ENCODE measurements around the gene RING1.
"Not testable (repeated sequence)": the region's sequence is repeated elsewhere in the genome, so short reads cannot be mapped to it uniquely, and the experiment has no call there.

The RING1 gene

DNA sequence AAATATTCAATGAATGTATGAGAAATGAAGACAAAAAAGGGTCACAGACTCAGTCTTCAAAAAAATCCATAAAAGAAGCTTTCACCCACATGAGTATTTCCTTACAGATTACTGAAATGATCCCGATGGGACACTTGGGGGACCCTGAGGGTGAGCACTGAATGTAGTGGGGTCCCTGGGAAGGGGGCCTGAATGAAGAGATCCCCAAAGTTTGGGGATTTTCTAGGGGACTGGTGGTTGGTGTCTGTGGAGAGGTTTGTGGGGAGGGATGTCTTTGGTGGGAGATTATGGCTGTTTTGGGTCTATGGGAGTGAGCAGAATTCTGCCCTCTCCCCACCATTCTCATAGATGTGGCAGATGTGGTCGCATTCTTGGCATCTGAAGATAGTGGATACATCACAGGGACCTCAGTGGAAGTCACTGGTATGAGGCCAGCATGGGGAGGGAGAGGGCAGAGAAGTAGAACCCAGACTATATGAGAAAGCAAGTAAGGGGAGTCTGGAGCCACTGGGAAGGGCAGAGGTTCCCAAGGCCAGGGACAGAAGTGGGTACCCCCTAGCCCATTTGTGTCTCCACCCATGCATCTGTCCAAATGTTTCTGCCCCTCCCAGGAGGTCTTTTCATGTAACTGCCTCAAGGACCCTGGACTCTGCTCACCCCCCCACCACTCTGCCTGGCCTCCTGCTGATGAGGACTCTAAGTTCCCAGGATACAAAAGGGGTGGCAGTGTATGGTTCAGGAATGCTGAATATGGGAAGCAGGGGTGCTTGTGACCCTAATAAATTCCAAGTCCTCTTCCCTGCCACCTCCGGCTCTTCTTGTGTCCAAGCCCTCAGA is 2.1 kb upstream of the RING1 start:
- no peak for DNase-seq (ENCODE audit: low read depth)

DNA sequence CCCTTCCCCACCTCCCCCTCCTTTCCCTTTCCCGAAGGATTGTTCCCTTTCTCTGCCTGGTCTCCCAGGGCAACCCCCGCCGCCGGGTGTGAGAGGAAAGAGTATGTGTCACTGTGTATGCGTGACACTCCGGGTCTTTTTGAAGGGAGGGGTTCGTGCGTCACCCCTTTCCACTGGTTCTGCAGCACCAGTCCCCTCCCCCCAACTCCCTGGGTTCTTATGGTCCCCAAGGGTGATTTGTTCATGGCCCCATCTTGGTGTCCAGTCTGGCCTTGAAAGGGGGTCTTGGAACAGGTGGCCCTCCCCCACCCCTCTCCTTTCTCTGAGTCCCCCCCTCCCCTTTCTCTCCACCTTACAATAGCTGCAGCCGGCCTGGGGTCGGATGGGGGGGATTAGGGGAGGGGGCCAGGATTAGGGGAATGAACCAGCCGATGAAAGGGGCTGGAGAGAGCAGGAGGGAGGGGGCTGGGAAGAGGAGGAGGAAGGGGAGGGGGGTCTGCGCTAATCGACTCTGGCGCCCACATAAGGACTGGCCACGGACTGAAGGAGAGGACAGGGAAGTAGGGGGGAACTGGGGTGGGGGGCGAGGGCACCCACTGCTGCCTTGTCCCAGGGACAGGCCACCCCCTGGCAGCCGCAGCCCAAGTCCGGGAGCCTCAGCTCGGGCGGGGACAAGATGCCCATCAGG is 1.3 kb upstream of the RING1 start:
- DNase-seq (ENCODE audit: low read depth), result no peak

DNA sequence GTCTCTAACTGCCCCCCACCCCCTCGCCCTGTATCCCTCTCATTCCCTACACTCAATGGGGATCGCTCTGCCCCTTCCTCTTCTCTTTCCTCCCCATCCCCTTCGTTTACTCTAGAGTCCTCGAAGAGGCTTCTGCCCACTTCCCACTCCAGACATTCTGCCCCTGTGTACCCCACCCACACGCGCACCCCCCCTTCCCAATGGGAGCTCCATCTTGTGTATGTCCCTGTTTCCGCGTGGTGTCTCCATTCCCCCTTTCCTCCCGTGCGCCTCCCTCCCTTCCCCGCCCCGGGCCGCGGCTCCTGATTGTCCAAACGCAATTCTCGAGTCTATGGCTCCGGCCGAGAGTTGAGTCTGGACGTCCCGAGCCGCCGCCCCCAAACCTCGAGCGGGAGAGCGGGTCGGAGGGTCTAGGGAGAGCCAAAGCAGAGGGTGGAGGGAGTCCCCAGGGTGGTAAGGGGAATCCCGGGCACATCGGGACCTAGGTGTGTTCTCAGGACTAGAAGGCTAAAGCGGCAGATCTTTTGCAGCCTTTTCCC is 679 bp upstream of the RING1 start:
- DNase-seq (ENCODE audit: low read depth), result no peak

DNA sequence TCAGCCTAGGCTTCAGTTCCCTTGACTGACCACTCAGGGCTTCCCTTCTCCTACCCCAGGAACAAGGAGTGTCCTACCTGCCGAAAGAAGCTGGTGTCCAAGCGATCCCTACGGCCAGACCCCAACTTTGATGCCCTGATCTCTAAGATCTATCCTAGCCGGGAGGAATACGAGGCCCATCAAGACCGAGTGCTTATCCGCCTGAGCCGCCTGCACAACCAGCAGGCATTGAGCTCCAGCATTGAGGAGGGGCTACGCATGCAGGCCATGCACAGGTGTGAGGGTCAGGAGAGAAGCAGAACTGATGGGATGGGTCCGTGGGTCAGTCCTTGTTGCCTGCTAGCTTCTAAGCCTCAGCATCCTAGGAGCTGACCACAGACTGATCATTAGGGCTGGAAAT is 1.6 kb downstream of the RING1 start:
- no peak for DNase-seq (ENCODE audit: low read depth)

DNA sequence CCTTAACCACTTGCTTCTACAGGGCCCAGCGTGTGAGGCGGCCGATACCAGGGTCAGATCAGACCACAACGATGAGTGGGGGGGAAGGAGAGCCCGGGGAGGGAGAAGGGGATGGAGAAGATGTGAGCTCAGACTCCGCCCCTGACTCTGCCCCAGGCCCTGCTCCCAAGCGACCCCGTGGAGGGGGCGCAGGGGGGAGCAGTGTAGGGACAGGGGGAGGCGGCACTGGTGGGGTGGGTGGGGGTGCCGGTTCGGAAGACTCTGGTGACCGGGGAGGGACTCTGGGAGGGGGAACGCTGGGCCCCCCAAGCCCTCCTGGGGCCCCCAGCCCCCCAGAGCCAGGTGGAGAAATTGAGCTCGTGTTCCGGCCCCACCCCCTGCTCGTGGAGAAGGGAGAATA is 2.8 kb downstream of the RING1 start:
- no peak for DNase-seq (ENCODE audit: low read depth)

DNA sequence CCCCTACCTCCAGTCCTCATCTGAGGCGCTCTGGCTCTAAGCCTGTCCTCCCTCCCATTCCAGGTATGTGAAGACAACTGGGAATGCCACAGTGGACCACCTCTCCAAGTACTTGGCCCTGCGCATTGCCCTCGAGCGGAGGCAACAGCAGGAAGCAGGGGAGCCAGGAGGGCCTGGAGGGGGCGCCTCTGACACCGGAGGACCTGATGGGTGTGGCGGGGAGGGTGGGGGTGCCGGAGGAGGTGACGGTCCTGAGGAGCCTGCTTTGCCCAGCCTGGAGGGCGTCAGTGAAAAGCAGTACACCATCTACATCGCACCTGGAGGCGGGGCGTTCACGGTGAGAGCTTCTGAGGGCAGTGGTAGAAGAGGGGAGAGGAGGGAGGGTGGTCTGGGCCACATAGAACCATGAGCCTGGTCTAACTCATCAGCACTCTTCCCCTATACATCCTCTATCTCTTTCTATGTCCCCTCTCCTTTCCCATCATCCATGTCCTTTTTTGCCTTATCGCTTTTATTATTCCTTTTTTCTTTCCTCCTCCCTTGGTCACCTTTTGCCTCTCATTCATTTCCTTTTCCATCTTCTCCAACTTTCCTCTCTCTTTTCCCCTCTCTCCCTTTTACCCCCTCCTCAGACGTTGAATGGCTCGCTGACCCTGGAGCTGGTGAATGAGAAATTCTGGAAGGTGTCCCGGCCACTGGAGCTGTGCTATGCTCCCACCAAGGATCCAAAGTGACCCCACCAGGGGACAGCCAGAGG is 3.5 kb downstream of the RING1 start:
- no peak for DNase-seq (ENCODE audit: low read depth)

DNA sequence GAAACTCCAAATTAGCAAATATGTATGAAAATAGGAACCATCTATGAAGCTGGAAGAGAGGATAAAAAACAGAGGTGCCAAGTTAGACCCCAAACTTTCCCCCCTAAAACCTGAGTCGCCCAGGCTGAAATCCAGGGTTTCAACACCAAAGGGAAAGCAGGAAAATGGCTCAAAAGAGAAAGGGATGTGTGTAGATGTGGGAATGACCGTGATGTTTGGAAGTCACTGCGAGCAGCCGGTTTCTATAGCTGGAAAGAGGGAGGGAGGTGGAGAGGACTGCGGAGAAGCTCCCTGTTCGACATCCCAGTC is 4.5 kb downstream of the RING1 start:
- DNase-seq (ENCODE audit: low read depth), result no peak

DNA sequence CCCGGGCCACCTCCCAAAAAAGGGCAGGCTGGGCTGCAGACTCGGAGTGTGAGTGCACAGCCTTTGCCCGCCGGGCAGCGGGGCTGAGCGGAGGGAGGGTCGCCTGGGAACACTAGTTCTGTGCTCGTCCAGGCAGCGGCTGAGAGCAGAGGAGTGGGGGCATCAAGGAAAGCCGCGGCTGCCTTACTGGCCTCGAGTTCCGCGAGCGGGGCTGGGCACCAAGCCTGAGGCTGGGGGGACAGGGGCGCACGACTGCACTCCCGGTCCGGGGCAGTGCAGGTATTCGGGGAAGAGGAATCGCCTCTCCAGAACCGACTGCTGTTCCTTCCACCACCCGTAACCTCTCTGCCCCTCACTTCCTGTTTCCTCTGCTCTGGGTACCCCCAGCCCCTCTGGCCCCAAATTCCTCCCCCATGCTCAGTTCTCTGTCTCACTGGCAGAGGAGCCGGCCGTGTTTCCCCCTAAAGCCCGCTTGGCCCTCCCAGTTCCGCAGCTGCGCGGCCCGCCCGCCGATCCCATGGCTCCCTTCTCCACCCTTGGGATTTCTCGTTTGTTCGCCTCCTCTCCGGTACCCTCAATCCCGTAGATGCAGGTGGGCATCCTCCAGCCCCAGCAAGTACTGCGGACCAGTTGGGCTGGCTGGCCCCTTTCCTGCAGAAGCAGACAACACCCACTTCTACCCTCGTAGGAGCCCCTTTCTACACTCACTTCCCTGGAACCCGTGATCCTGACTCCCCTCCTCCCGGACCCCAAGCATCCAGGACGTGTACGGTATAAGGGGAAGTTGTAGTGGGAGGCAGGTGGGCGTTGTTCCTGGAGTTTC is 5.1 kb downstream of the RING1 start:
- no peak for DNase-seq (ENCODE audit: low read depth)

DNA sequence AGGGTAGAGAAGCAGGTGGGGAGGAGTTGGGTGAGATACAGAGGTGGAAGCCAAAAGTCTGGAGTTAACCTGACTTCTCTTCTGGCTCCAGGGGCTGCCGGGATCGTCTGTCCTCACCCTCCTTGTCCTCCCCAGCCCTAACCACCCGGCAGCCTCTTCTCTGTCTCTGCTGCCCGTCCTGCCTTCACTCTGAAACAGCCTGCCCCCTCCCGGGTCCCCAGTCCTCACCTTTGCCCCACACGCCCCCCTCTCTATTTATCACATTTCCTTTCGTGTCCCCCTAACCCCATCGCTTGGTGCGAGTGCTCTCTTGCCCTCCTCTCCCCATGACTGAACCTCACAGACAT is 5.7 kb downstream of the RING1 start:
- DNase-seq (ENCODE audit: low read depth), result no peak

DNA sequence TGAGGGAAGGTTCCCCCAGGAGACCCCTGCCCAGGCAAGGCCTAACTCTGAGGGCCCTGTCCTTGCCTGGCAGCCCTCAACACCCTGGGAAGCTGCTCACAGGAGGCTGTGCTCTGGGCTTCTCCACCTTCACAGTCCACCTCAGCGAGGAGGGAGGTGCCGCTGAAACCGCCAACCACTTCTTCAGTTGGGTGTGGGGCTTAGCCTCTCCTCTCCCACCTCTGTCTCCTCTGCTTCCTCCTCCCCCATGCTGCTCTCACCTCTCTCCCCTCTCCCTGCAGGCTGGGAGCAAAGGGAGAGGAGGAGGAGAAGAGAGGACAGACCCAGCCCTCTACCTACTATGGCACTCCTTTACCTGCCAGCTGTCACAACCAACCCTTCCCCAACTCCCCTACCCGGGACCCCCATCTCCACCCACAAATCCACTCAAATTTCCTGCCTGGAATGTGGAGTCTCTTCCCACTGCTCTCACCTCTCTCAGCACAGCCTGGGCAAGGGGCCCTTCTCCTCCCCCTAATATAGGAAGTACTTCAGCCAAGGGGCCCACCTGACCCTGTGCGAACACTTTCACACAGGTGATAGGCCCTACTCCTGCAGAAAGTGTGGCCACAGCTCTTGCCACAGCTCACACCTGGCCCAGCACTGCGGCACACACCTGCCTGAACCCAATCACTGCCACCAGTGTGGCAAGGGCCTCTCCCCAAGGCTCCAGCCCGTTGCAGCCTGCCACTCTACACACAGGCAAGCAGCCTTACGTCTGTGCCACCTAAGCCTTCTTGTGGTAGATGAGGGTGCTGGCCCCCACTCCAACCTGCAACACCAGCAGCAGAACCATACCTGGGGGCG is 7.2 kb downstream of the RING1 start:
- no peak for DNase-seq (ENCODE audit: low read depth)

DNA sequence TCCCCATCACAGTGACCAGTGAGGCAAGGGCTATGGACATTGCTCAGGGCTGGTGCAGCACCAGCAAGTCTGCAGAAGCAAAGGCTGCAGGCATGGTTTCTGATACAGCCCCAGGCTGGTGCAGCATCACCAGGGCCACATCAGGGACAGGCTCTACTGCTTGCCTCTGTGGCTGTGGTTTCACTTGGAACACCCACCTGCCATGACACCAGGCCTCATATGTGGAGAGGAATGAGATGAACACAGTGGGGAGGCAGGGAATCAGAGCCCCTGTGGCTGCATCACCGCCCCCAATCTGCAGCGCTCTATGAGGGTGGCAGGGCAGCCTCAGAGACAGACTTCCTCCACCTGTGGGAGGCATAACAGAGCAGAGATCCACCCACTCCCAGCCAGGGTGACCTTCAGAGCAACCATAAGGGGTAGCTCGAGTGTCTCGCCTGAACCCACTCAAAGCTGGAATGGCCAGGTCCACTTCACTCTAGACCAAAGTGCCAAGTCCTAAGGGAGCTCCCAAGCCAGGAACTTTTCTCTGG is 7.9 kb downstream of the RING1 start:
- no peak for DNase-seq (ENCODE audit: low read depth)

DNA sequence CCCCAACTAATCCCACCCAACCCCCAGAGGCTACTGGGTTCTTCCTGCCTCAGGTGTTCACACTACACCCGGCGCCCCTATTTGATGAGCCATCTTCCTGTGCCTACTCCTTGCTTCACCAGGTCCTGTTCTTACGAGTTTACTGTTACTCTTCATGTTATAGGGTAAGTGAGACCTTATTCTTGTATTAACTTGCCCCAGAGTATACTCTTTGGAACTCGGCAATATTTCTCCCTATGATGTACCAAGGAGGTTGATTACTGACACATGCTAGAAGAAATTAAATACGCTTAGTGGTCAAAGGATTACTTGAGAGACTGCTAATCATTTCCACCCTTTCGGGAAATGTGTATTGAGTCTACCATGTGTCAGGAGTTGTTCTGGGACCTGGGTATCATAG is 8.9 kb downstream of the RING1 start:
- no peak for DNase-seq (ENCODE audit: low read depth)

DNA sequence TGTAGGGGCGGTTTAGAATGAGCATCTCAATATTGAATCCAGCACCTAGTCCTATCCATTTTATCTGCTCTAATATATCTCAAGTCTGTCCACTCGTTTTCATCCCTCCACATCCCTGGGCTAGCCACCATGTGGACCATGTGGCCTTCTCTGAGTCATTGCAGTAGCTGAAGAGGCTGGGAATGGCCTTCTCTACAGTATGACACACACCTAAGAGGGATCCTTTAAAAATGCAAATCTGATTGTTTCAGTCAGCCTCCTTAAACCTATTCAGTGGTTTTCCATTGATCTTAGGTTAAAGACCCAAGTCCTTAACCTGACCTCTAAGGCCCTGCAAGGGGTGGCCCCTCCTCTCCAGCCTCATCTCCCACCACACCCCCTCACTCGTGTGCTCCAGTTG is 9.4 kb downstream of the RING1 start:
- DNase-seq (ENCODE audit: low read depth), result no peak

DNA sequence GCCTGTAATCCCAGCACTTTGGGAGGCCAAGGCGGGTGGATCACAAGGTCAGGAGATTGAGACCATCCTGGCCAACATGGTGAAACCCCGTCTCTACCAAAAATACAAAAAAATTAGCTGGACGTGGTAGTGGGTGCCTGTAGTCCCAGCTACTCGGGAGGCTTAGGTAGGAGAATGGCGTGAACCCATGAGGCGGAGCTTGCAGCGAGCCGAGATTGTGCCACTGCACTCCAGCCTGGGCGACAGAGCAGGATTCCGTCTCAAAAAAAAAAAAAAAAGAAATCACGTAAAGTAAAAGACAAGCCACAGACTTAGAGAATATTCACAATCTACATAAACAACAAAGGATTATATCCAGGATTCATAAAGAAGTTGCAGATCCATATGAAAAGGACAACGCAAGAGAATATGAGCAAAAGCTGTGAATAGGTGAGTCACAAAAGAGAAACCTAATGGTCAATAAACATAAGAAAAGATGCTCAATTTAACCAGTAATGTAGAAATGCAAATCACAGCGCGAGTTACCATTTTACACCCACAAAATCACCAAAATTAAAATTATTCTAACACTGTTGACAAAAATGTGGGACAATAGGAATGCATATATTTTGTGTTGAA is 18.3 kb downstream of the RING1 start:
- DNase-seq (ENCODE audit: low read depth), result not testable (repeated sequence)

DNA sequence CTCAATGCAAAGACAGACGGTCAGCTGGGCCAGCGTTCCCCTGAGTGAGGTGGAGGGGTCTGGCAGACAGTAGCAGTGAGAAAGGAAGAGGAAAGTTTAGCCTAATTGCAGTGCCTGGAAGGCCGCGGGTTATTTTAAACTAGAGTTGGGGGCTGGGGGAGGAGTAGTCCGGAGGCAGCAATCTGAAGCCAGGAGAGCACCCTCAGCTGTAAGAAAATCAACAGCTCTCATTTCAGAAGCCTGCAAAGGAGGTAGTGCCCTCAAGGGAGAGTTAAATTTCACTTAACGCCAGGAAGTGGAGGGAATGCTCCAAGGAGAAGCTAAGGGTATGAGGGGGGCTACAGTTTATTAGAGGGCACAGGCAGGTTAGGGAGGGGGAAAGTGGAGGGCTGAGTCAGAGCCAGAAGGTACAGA is 26.9 kb downstream of the RING1 start:
- no peak for DNase-seq (ENCODE audit: low read depth)

DNA sequence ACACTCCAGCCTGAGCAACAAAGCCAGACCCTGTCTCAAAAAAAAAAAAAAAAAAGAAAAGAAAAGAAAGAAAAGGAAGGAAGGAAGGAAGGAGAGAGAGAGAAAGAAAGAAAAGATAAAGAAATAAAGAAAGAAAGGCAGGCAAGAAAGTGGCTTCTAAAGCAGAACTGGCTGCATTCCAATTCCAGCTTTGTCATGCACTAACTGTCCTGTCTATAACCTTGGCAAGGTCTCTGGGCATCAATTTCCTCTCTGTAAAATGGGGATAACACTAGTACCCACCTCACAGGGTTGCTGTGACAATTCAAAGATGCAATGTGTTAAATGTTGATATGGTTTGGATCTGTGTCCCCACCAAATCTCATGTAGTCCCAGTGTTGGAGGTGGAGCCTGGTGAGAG is 28.0 kb downstream of the RING1 start:
- DNase-seq (ENCODE audit: low read depth), result no peak

DNA sequence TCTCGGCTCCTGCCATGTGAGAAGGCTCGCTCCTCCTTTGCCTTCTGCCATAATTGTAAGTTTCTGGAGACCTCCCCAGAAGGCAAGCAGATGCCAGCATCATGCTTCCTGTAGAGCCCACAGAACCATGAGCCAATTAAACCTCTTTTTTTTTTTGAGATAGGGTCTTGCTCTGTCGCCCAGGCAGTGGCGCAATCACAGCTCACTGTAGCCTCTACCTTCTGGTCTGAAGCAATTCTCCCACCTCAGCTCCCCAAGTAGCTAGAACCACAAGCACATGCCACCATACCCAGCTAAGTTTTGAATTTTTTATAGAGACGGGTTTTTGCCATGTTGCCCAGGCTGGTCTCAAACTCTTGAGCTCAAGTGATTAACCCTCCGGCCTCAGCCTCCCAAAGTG is 28.6 kb downstream of the RING1 start:
- DNase-seq (ENCODE audit: low read depth), result no peak

DNA sequence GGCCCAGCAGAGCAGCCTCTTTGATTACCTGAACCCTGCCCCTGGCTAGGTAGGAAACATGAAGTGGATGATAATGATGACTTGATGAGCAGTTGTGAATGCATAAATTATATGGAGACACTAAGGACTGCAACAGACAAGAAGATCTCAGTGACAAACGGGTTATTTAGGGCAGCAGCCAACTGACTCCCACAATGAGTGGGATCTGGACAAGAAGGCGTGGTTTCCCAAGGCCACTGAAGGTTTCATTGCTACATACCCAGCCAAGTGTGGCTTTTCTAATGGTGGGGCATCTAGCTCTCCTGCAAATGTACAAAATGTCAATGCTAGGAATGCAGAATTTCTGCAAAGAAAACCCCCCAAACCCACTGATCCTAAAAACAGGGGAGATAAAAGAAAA is 29.4 kb downstream of the RING1 start:
- no peak for DNase-seq (ENCODE audit: low read depth)

DNA sequence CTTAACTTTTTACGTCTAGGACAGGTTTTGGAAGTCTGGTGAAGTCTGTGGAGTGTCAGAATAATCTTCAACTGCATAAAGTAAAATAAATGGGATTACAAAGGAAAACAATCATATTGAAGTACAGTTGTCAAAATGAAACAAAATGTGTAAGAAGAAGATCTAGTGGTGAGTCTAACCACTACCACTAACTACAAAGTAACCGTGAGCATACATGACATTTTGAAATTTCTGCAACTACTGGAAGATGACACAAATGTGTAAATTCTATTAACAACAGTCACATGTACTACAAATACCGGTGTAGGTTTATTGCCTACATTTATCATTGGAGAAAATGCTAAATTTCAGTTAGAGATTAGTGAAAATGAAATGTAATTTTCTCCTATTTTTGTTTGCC is 33.7 kb downstream of the RING1 start:
- no peak for DNase-seq (ENCODE audit: low read depth)

DNA sequence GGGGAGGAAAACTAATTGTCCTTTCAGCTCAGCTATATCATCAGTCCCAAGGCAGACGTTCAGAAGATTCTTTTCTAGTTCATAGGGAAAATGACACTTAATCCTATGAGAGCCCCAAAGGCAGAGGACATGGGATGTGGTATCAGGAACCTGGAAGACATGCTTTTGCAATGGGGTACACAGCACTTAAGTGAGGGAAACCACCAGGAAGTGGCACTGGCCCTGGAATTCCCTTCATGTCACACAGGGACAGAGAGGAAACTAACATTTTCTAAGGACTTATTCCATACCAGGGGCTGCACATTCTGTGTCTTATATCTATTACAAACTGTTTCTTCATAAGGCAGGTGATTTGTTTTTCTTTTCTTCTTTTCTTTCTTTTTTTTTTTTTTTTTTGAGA is 35.2 kb downstream of the RING1 start:
- DNase-seq (ENCODE audit: low read depth), result no peak

Data from CMK (cell line).